Uterine smooth muscle cell (primary cell): ENCODE measurements around the gene NECAB2. TPM values are rescaled to one million over a fixed set of nuclear protein-coding genes. Genes with fewer than 3 reads are reported as not detected.

Experiments
- total RNA-seq: library from RNA; depleted of rRNA; stranded (reverse); fragments of >200 nt; gene quantifications from 2 replicates; pipeline ENCODE4 v1.2.3, GENCODE V29; 2014

The NECAB2 gene
- 0.12 and 0.22 TPM in 2 replicates for total RNA-seq

DNA sequence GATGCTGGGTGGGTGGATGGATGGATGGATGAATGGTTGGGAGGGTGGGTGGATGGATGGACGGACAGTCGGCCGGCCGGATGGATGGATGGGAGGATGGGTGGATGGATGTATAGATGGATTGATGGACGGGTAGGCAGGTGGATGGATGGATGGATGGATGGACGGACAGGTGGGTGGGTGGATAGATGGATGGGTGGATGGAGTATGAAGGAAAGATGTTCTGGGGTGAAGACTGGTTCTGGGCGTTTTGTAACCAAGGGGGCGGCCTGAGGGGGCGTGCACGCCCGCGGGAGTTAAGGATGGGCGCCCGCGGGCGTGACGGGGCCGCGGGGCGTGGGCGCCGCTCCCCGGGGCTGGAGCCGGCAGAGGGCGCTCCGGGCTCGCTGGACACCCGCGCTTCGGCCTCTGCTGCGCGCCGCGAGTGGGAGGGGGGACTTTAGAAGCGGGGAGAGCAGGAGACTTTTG, at the start of gene NECAB2:
Gene NECAB2, plus strand, starts transcription at position 407 of the 468 bp plus-strand sequence. CDS start 405 bp downstream, outside the sequence.

DNA sequence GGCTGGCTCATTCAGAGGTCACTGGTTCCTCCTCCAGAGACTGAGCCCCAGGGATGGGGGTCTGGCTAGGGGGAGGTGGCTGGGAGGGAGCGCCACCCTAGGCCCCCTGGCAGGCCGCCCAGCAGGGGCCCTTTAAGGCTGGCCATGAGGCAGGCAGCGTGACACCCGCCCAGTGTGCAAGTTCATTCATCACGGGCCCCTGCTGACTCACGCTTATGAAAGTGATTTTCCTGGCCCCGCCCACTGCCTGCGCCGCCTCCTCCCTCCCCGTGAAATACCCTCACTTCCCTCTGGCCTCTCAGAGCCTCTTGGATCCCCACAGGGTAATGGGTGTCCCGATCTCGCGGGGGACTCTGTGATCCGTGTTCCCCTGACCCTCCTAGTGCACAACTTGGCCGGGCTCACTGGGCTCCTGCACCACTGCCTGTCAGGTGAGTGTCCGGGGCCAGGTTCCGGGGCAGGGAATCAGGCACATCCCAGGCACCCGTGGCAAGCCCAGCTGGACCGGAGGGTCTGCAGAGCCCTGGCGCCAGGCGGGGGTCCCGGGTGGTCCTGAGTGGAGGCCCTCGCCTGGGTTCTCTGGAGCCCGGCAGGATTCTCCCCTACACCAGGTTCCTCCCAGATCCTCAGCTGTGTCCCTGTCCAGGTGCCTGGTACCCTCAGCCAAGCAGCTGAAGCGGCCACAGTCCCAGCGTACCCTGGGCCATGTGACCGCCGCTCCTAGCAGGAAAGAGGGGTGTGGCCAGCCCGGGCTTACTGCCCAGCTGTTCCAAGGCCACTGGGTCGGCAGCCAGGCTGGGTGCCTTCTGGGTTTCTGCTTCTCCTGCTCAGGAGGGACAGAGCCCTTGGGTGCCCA, 14.9 kb upstream of the NECAB2 start, which contains the start of gene OSGIN1:
Gene OSGIN1, plus strand, starts transcription at position 301 of the 856 bp plus-strand sequence. CDS start 4,432 bp downstream, outside the sequence.

DNA sequence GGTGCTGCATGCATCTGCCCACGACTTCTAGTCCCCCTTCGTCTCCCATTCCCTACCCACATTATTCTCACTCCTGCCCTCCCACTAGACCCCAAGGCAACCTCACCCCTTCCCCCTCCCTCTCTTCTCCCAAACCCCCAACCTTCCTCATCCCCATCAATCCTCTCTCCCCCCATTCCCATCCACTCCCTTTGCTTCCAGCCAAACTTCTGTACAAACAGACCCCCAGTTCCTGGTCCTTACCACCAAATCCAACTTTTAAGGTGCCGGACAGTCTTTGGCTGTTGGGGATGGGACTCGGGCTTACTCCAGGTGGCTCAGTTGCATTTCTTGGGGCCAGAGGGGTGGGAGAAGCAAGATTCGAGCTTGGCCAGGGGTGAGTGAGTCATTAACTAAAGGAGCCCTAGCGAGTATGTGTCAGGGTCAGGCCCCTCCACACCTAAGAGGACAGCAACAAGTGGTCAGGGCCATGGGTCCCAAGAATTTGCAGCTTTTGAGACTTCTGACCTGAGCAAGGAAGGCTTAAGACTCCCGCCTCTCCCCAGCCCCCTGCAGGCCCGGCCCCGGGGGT, 74.3 kb downstream of the NECAB2 start, which contains the start of gene SLC38A8:
Gene SLC38A8, minus strand, starts transcription at position 488 of the 571 bp plus-strand sequence. CDS start 638 bp downstream, outside the sequence.

Other genes with a start within 250 kb of the NECAB2 start
- gene HSBP1, start 160.3 kb upstream of the NECAB2 start, total RNA-seq, result 25.1 and 31.9 TPM in 2 replicates
- 2.8 and 4.2 TPM in 2 replicates for gene MLYCD, start 69.1 kb upstream of the NECAB2 start, total RNA-seq
- gene OSGIN1, start 15.0 kb upstream of the NECAB2 start, total RNA-seq, result 3.5 and 4.0 TPM in 2 replicates
- gene SLC38A8, start 74.6 kb downstream of the NECAB2 start, total RNA-seq, result not detected in 2 replicates
- 85.3 and 125 TPM in 2 replicates for gene MBTPS1, start 148.7 kb downstream of the NECAB2 start, total RNA-seq
- gene HSDL1, start 176.9 kb downstream of the NECAB2 start, total RNA-seq, result 26.8 and 29.6 TPM in 2 replicates
- not detected in 2 replicates for gene DNAAF1, start 177.1 kb downstream of the NECAB2 start, total RNA-seq
- 14.1 and 20.7 TPM in 2 replicates for gene TAF1C, start 218.8 kb downstream of the NECAB2 start, total RNA-seq
- gene ADAD2, start 222.9 kb downstream of the NECAB2 start, total RNA-seq, result not detected in 2 replicates